Smooth muscle cell (in vitro differentiated cells): ENCODE data around the gene SF3B5. TPM values are rescaled to one million over a fixed set of nuclear protein-coding genes. Genes with fewer than 3 reads are reported as not detected.

Experiments used
- DNase-seq: peaks from one replicate; lab custom pipeline; 2025; ENCODE audit not compliant: unreplicated experiment; lab: John Stamatoyannopoulos, UW
- H2AFZ ChIP-seq: fragments of 200-600 bp; sonication (generic); 2 replicates; pipeline ENCODE4 v1.6.0; 2016; ENCODE audit warnings: antibody characterized with exemption, low read depth, mild to moderate bottlenecking
- H3F3A ChIP-seq: fragments of 200-600 bp; sonication (generic); 2 replicates; pipeline ENCODE4 v1.6.0; 2017; ENCODE audit warnings: antibody characterized with exemption, low read depth
- H3K27ac ChIP-seq: fragments of 200-600 bp; sonication (generic); 2 replicates; pipeline ENCODE4 v1.5.1; 2016; ENCODE audit warnings: low read depth, mild to moderate bottlenecking
- H3K27me3 ChIP-seq: fragments of 200-600 bp; sonication (generic); 2 replicates; pipeline ENCODE4 v1.6.1; 2016; ENCODE audit warnings: low read depth, mild to moderate bottlenecking
- H3K36me3 ChIP-seq: fragments of 200-600 bp; sonication (generic); 2 replicates; pipeline ENCODE4 v1.5.1; 2016; ENCODE audit warnings: low read depth
- H3K4me1 ChIP-seq: fragments of 200-600 bp; sonication (generic); 2 replicates; pipeline ENCODE4 v1.5.1; 2016; ENCODE audit warnings: low read depth
- H3K4me2 ChIP-seq: fragments of 200-600 bp; sonication (generic); 2 replicates; pipeline ENCODE4 v1.6.0; 2016; ENCODE audit warnings: mild to moderate bottlenecking
- H3K4me3 ChIP-seq: fragments of 200-600 bp; sonication (generic); 2 replicates; pipeline ENCODE4 v1.5.1; 2016; ENCODE audit warnings: mild to moderate bottlenecking
- H3K79me2 ChIP-seq: fragments of 200-600 bp; sonication (generic); 2 replicates; pipeline ENCODE4 v1.6.0; 2016; ENCODE audit warnings: low read depth, mild to moderate bottlenecking
- H3K9ac ChIP-seq: fragments of 200-600 bp; sonication (generic); 2 replicates; pipeline ENCODE4 v1.6.0; 2016; ENCODE audit warnings: low read depth
- H3K9me3 ChIP-seq: fragments of 200-600 bp; sonication (generic); replicated peaks from 2 replicates; pipeline ENCODE4 v1.5.1; 2016; ENCODE audit warnings: low read depth
- H4K20me1 ChIP-seq: fragments of 200-600 bp; sonication (generic); 2 replicates; pipeline ENCODE4 v1.6.0; 2016; ENCODE audit warnings: low read depth
- CTCF ChIP-seq: fragments of 200-600 bp; sonication (generic); IDR thresholded peaks from 2 replicates; pipeline ENCODE4 v1.5.1; 2017; ENCODE audit warnings: borderline replicate concordance, mild to moderate bottlenecking, antibody characterized with exemption; ENCODE audit not compliant: insufficient read depth, poor library complexity, severe bottlenecking
- WGBS: methylation state at CpG from one replicate; pipeline ENCODE4 v1.1.7; 2016; ENCODE audit warnings: low lambda C conversion rate; 5-methylcytosine and 5-hydroxymethylcytosine counted together
- polyA plus RNA-seq: library from polyadenylated mRNA; unstranded; fragments of >200 nt; fragmentation: Nextera tagmentation; extraction: Ambion mirVana; gene quantifications from 2 replicates; pipeline ENCODE4 v1.2.1, GENCODE V29; 2016
- total RNA-seq: library from RNA; depleted of rRNA; stranded (reverse); fragments of >200 nt; gene quantifications from 2 replicates; pipeline ENCODE4 v1.2.3, GENCODE V29; 2014

SF3B5 gene
- total and polyA plus RNA-seq, 2 experiments from 2014 or later: 156 to 189 TPM

- Histone ChIP-seq H3K4me3 (peak overlapping the region; percentile 76), H3K36me3 (no peaks in the 10 kb centered on the region), H4K20me1 (no peaks in the 10 kb centered on the region), H2AFZ (no peak overlapping the region), H3K4me2 (peak overlapping the region; percentile 99), H3K79me2 (no peaks in the 10 kb centered on the region), H3F3A (no peaks in the 10 kb centered on the region), H3K27me3 (peaks cover 80% of the 10 kb centered on the region), H3K4me1 (peaks cover 8% of the 10 kb centered on the region), H3K9me3 (no peaks in the 10 kb centered on the region), H3K27ac (no peak overlapping the region), H3K9ac (no peak overlapping the region)
- DNase-seq: no peak
- WGBS: 55% methylated on average over 5 of the region's 5 CpGs
- TF ChIP-seq CTCF: no peak
Observed at GRCh38 chr6:144062786-144063185, 32.6 kb downstream of the SF3B5 start.

GRCh38 chr6:144059139-144059538, 36.2 kb downstream of the SF3B5 start:
- Histone ChIP-seq H4K20me1 (no peaks in the 10 kb centered on the region), H3K4me3 (no peak overlapping the region), H3K9me3 (no peaks in the 10 kb centered on the region), H3K27ac (no peak overlapping the region), H3K36me3 (no peaks in the 10 kb centered on the region), H3K9ac (no peak overlapping the region), H3K79me2 (no peaks in the 10 kb centered on the region), H3K4me2 (no peak overlapping the region), H3F3A (no peaks in the 10 kb centered on the region), H2AFZ (no peak overlapping the region), H3K27me3 (peaks cover 44% of the 10 kb centered on the region), H3K4me1 (peaks cover 3% of the 10 kb centered on the region)
- no peak for TF ChIP-seq CTCF
- no peak for DNase-seq
- 89% methylated on average over 1 of the region's 1 CpG for WGBS

- Histone ChIP-seq H2AFZ (no peak overlapping the region), H3K4me2 (no peak overlapping the region), H3K9ac (no peak overlapping the region), H3F3A (no peaks in the 10 kb centered on the region), H3K79me2 (no peaks in the 10 kb centered on the region), H3K27me3 (peaks cover 6% of the 10 kb centered on the region), H3K9me3 (no peaks in the 10 kb centered on the region), H3K36me3 (no peaks in the 10 kb centered on the region), H3K4me1 (no peaks in the 10 kb centered on the region), H3K4me3 (no peak overlapping the region), H4K20me1 (no peaks in the 10 kb centered on the region), H3K27ac (no peak overlapping the region)
- no peak for TF ChIP-seq CTCF
- no peak for DNase-seq
- 90% methylated on average over 6 of the region's 6 CpGs for WGBS
Observed at GRCh38 chr6:144055121-144055931, 40.0 kb downstream of the SF3B5 start.

- Histone ChIP-seq H4K20me1 (no peaks in the 10 kb centered on the region), H3K9me3 (no peaks in the 10 kb centered on the region), H3K79me2 (no peaks in the 10 kb centered on the region), H3K4me1 (no peaks in the 10 kb centered on the region), H2AFZ (no peak overlapping the region), H3K36me3 (no peaks in the 10 kb centered on the region), H3K27ac (no peak overlapping the region), H3K4me2 (no peak overlapping the region), H3K27me3 (no peaks in the 10 kb centered on the region), H3K4me3 (no peak overlapping the region), H3F3A (no peaks in the 10 kb centered on the region), H3K9ac (no peak overlapping the region)
- DNase-seq: no peak
- TF ChIP-seq CTCF: no peak
- WGBS: 76% methylated on average over 3 of the region's 3 CpGs
Observed at GRCh38 chr6:144053601-144054000, 41.8 kb downstream of the SF3B5 start.
